MM.1S (cell line): ENCODE results near the gene HOXD8.
A peak's percentile ranks its signal among the peaks of the same experiment; 100 is the strongest.

ENCODE experiments used
- DNase-seq: peaks from one replicate; pipeline ENCODE4 v3.0.0-alpha.2; 2015
- H2AFZ ChIP-seq: fragments of 300-600 bp; sonication (generic); 2 replicates; pipeline ENCODE4 v1.6.0; 2016; ENCODE audit warnings: antibody characterized with exemption, low read length
- H3F3A ChIP-seq: fragments of 300-600 bp; sonication (generic); 2 replicates; pipeline ENCODE4 v1.6.1; 2016; ENCODE audit warnings: mild to moderate bottlenecking, antibody characterized with exemption, low read length, moderate library complexity, mixed read lengths; ENCODE audit not compliant: insufficient read depth
- H3K27ac ChIP-seq: fragments of 300-600 bp; sonication (generic); 2 replicates; pipeline ENCODE4 v1.5.1; 2016; ENCODE audit warnings: mild to moderate bottlenecking, low read length
- H3K27me3 ChIP-seq: fragments of 300-600 bp; sonication (generic); replicated peaks from 2 replicates; pipeline ENCODE4 v1.6.0; 2016; ENCODE audit warnings: low read length; ENCODE audit not compliant: insufficient read depth
- H3K36me3 ChIP-seq: fragments of 300-600 bp; sonication (generic); replicated peaks from 2 replicates; pipeline ENCODE4 v1.6.1; 2016; ENCODE audit warnings: mild to moderate bottlenecking, low read length, mixed read lengths; ENCODE audit not compliant: insufficient read depth
- H3K4me1 ChIP-seq: fragments of 300-600 bp; sonication (generic); 2 replicates; pipeline ENCODE4 v1.6.1; 2016; ENCODE audit warnings: low read length, mixed read lengths
- H3K4me2 ChIP-seq: fragments of 300-600 bp; sonication (generic); 2 replicates; pipeline ENCODE4 v1.6.0; 2016; ENCODE audit warnings: low read depth, low read length
- H3K4me3 ChIP-seq: fragments of 300-600 bp; sonication (generic); 2 replicates; pipeline ENCODE4 v1.5.1; 2016; ENCODE audit warnings: low read length, mixed read lengths
- H3K79me2 ChIP-seq: fragments of 300-600 bp; sonication (generic); 2 replicates; pipeline ENCODE4 v1.6.1; 2016; ENCODE audit warnings: mixed run types, low read length, mixed read lengths
- H3K9ac ChIP-seq: fragments of 300-600 bp; sonication (generic); 2 replicates; pipeline ENCODE4 v1.6.1; 2016; ENCODE audit warnings: low read length, mixed read lengths
- H3K9me2 ChIP-seq: fragments of 300-600 bp; sonication (generic); replicated peaks from 2 replicates; pipeline ENCODE4 v1.6.1; 2016; ENCODE audit warnings: mild to moderate bottlenecking, low read length, mixed read lengths; ENCODE audit not compliant: insufficient read depth
- H3K9me3 ChIP-seq: fragments of 300-600 bp; sonication (generic); replicated peaks from 2 replicates; pipeline ENCODE4 v1.6.1; 2016; ENCODE audit warnings: mild to moderate bottlenecking, low read length, mixed read lengths; ENCODE audit not compliant: insufficient read depth
- H4K20me1 ChIP-seq: fragments of 300-600 bp; sonication (generic); 2 replicates; pipeline ENCODE4 v1.6.1; 2016; ENCODE audit warnings: mild to moderate bottlenecking, low read length, moderate library complexity, mixed read lengths; ENCODE audit not compliant: insufficient read depth
- CTCF ChIP-seq: fragments of 300-600 bp; sonication (generic); IDR thresholded peaks from 2 replicates; pipeline ENCODE4 v1.5.1; 2016; ENCODE audit warnings: antibody characterized with exemption, low read length, mixed read lengths
- EZH2 ChIP-seq: fragments of 300-600 bp; sonication (generic); optimal IDR thresholded peaks from 2 replicates; pipeline ENCODE3; 2017; ENCODE audit warnings: low read depth, mild to moderate bottlenecking, antibody characterized with exemption, low read length, mixed read lengths
- EZH2phosphoT487 ChIP-seq: fragments of 300-600 bp; sonication (generic); IDR thresholded peaks from 2 replicates; pipeline ENCODE4 v1.6.1; 2018; ENCODE audit warnings: antibody characterized with exemption, low read length

HOXD8 gene

GRCh38 chr2:176128982-176129796 is at the start of gene HOXD8:
Gene HOXD8 (plus strand): TSS chr2:176129705. CDS start chr2:176130367, 662 bp downstream.
- no peak within 1 kb of the TSS for H3K9ac ChIP-seq
- H3F3A ChIP-seq = no peaks in the 10 kb centered on the region
- TF ChIP-seq EZH2 (no peak), EZH2phosphoT487 (no peak), CTCF (no peak)

GRCh38 chr2:176079831-176080539 is 49.5 kb upstream of the HOXD8 start:
- H3K9me2 ChIP-seq = no peaks in the 10 kb centered on the region
- TF ChIP-seq CTCF (0 out of 2 replicates have a peak, but pooled peaks have one; percentile 10), EZH2phosphoT487 (no peak)
- no peak overlapping the region for H3K27ac ChIP-seq
- no peaks in the 10 kb centered on the region for H3K4me1 ChIP-seq
- DNase-seq = no peak
- no peaks in the 10 kb centered on the region for H3K36me3 ChIP-seq
- no peak overlapping the region for H2AFZ ChIP-seq
- H3K9ac ChIP-seq = no peak overlapping the region
- H3K4me3 ChIP-seq = no peak overlapping the region
- no peaks in the 10 kb centered on the region for H3K79me2 ChIP-seq
- H3K9me3 ChIP-seq = no peaks in the 10 kb centered on the region
- H3K27me3 ChIP-seq = no peaks in the 10 kb centered on the region
- no peaks in the 10 kb centered on the region for H4K20me1 ChIP-seq
- no peaks in the 10 kb centered on the region for H3F3A ChIP-seq
- no peak overlapping the region for H3K4me2 ChIP-seq

More at GRCh38 chr2:176128982-176129796, at the start of gene HOXD8:
- H3K36me3 ChIP-seq = no peaks in the 10 kb centered on the region
- H3K27me3 ChIP-seq = peaks cover 26% of the 10 kb centered on the region
- no peaks in the 10 kb centered on the region for H3K9me2 ChIP-seq
- DNase-seq = no peak
- no peak within 1 kb of the TSS for H3K27ac ChIP-seq
- no peaks in the 10 kb centered on the region for H3K4me1 ChIP-seq
- H3K9me3 ChIP-seq = no peaks in the 10 kb centered on the region
- H3K79me2 ChIP-seq = no peaks in the 10 kb centered on the region
- H2AFZ ChIP-seq = no peak within 1 kb of the TSS
- H4K20me1 ChIP-seq = no peaks in the 10 kb centered on the region
- H3K4me3 ChIP-seq = no peak within 1 kb of the TSS
- H3K4me2 ChIP-seq = no peak within 1 kb of the TSS

GRCh38 chr2:176080540-176081375 is 48.7 kb upstream of the HOXD8 start:
- H3K4me1 ChIP-seq = no peaks in the 10 kb centered on the region
- no peaks in the 10 kb centered on the region for H3K9me2 ChIP-seq
- no peaks in the 10 kb centered on the region for H3F3A ChIP-seq
- no peaks in the 10 kb centered on the region for H3K9me3 ChIP-seq
- H3K9ac ChIP-seq = no peak overlapping the region
- H3K27ac ChIP-seq = no peak overlapping the region
- no peak overlapping the region for H3K4me2 ChIP-seq
- H2AFZ ChIP-seq = no peak overlapping the region
- H3K36me3 ChIP-seq = no peaks in the 10 kb centered on the region
- TF ChIP-seq EZH2 = no peak
- TF ChIP-seq CTCF = no peak
- TF ChIP-seq EZH2phosphoT487 = no peak
- H4K20me1 ChIP-seq = no peaks in the 10 kb centered on the region
- no peaks in the 10 kb centered on the region for H3K79me2 ChIP-seq
- no peak overlapping the region for H3K4me3 ChIP-seq
- DNase-seq = no peak
- no peaks in the 10 kb centered on the region for H3K27me3 ChIP-seq
